ENCODE results near the gene RECQL5.

The RECQL5 gene

GRCh38 chr17:75697651-75698291, 30.8 kb upstream of the RECQL5 start:
- no peak overlapping the region for H3K27ac ChIP-seq (ENCODE audit: insufficient read depth, low read length, poor library complexity, severe bottlenecking)
- no peaks in the 10 kb centered on the region for H3K9me3 ChIP-seq (ENCODE audit: control insufficient read depth, low read length)
- no peak overlapping the region for H3K4me3 ChIP-seq (ENCODE audit: insufficient read depth, low read depth, low read length, poor library complexity, severe bottlenecking)
- H3K36me3 ChIP-seq (ENCODE audit: control insufficient read depth, insufficient read depth, low read length) = peaks cover 72% of the 10 kb centered on the region
- H3K27me3 ChIP-seq (replicated peaks; ENCODE audit: control insufficient read depth, insufficient read depth, low read length, poor library complexity, severe bottlenecking) = no peaks in the 10 kb centered on the region
- no peaks in the 10 kb centered on the region for H3K4me1 ChIP-seq (ENCODE audit: control insufficient read depth, insufficient read depth, low read length, poor library complexity, severe bottlenecking)
- DNase-seq = no peak

DNA sequence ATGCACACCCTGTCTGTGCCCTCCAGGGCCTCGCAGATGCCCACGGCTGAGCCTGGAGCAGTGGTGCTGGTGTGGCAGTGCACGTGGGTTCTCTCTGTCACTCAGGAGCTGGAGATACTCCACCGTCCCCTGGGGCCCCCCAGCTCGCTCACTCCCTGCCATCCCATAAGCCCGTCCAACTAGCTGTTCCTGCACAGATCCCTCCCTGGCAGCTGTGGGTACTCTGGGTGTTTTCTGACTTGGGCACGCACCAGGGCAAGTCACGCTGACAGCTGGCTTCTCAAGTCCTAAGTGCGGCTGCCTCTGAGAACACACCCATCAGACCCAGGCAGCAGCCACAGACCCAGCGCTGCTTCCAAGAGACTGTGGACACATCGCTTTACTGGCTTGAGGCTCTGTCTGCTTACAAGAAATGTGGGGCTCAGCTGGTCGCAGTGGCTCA, 28.9 kb upstream of the RECQL5 start:
- DNase-seq = no peak
- H3K9me3 ChIP-seq (ENCODE audit: control insufficient read depth, low read length) = no peaks in the 10 kb centered on the region
- H3K27me3 ChIP-seq (replicated peaks; ENCODE audit: control insufficient read depth, insufficient read depth, low read length, poor library complexity, severe bottlenecking) = no peaks in the 10 kb centered on the region
- H3K4me3 ChIP-seq (ENCODE audit: insufficient read depth, low read depth, low read length, poor library complexity, severe bottlenecking) = no peak overlapping the region
- H3K36me3 ChIP-seq (ENCODE audit: control insufficient read depth, insufficient read depth, low read length) = peaks cover 68% of the 10 kb centered on the region
- no peaks in the 10 kb centered on the region for H3K4me1 ChIP-seq (ENCODE audit: control insufficient read depth, insufficient read depth, low read length, poor library complexity, severe bottlenecking)
- no peak overlapping the region for H3K27ac ChIP-seq (ENCODE audit: insufficient read depth, low read length, poor library complexity, severe bottlenecking)

- H3K9me3 ChIP-seq (ENCODE audit: control insufficient read depth, low read length) = no peaks in the 10 kb centered on the region
- no peaks in the 10 kb centered on the region for H3K4me1 ChIP-seq (ENCODE audit: control insufficient read depth, insufficient read depth, low read length, poor library complexity, severe bottlenecking)
- no peak overlapping the region for H3K4me3 ChIP-seq (ENCODE audit: insufficient read depth, low read depth, low read length, poor library complexity, severe bottlenecking)
- H3K27ac ChIP-seq (ENCODE audit: insufficient read depth, low read length, poor library complexity, severe bottlenecking) = no peak overlapping the region
- no peak for DNase-seq
- H3K36me3 ChIP-seq (ENCODE audit: control insufficient read depth, insufficient read depth, low read length) = peaks cover 63% of the 10 kb centered on the region
- H3K27me3 ChIP-seq (replicated peaks; ENCODE audit: control insufficient read depth, insufficient read depth, low read length, poor library complexity, severe bottlenecking) = no peaks in the 10 kb centered on the region
Measured at GRCh38 chr17:75695141-75695829, 28.3 kb upstream of the RECQL5 start.

GRCh38 chr17:75694536-75694935, 27.6 kb upstream of the RECQL5 start:
- H3K4me3 ChIP-seq (ENCODE audit: insufficient read depth, low read depth, low read length, poor library complexity, severe bottlenecking) = no peak overlapping the region
- H3K9me3 ChIP-seq (ENCODE audit: control insufficient read depth, low read length) = no peaks in the 10 kb centered on the region
- H3K27ac ChIP-seq (ENCODE audit: insufficient read depth, low read length, poor library complexity, severe bottlenecking) = no peak overlapping the region
- H3K27me3 ChIP-seq (replicated peaks; ENCODE audit: control insufficient read depth, insufficient read depth, low read length, poor library complexity, severe bottlenecking) = no peaks in the 10 kb centered on the region
- H3K36me3 ChIP-seq (ENCODE audit: control insufficient read depth, insufficient read depth, low read length) = peaks cover 55% of the 10 kb centered on the region
- DNase-seq = no peak
- no peaks in the 10 kb centered on the region for H3K4me1 ChIP-seq (ENCODE audit: control insufficient read depth, insufficient read depth, low read length, poor library complexity, severe bottlenecking)

- H3K4me3 ChIP-seq (ENCODE audit: insufficient read depth, low read depth, low read length, poor library complexity, severe bottlenecking) = no peak overlapping the region
- no peak for DNase-seq
- H3K36me3 ChIP-seq (ENCODE audit: control insufficient read depth, insufficient read depth, low read length) = peaks cover 55% of the 10 kb centered on the region
- no peak overlapping the region for H3K27ac ChIP-seq (ENCODE audit: insufficient read depth, low read length, poor library complexity, severe bottlenecking)
- no peaks in the 10 kb centered on the region for H3K4me1 ChIP-seq (ENCODE audit: control insufficient read depth, insufficient read depth, low read length, poor library complexity, severe bottlenecking)
- no peaks in the 10 kb centered on the region for H3K27me3 ChIP-seq (replicated peaks; ENCODE audit: control insufficient read depth, insufficient read depth, low read length, poor library complexity, severe bottlenecking)
- H3K9me3 ChIP-seq (ENCODE audit: control insufficient read depth, low read length) = no peaks in the 10 kb centered on the region
Measured at GRCh38 chr17:75693500-75694481, 26.8 kb upstream of the RECQL5 start.

DNA sequence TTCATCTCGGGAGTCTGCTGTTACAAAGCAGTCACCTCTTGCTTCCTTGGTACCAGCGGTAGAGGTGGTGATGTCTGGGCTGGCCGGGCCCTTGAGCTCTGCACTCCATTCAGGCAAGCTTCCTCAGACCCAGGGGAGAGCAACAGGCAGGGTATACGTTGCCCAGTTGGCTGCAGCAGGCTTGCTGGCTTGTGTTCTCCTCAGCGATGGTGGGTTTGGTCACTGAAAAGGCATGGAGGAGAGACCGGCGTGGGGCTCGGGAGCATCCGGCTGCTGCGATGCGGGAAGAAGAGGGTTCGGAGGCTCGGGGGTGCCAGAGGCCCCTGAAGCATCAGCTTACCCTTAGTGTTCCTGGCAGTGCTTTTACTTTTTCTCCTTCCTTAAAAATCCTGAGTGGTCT, 26.0 kb upstream of the RECQL5 start:
- no peak for DNase-seq
- Histone ChIP-seq H3K4me3 (ENCODE audit: insufficient read depth, low read depth, low read length, poor library complexity, severe bottlenecking) (no peak overlapping the region), H3K36me3 (ENCODE audit: control insufficient read depth, insufficient read depth, low read length) (peaks cover 50% of the 10 kb centered on the region), H3K4me1 (ENCODE audit: control insufficient read depth, insufficient read depth, low read length, poor library complexity, severe bottlenecking) (peaks cover 1% of the 10 kb centered on the region), H3K9me3 (ENCODE audit: control insufficient read depth, low read length) (no peaks in the 10 kb centered on the region), H3K27ac (ENCODE audit: insufficient read depth, low read length, poor library complexity, severe bottlenecking) (no peak overlapping the region), H3K27me3 (replicated peaks; ENCODE audit: control insufficient read depth, insufficient read depth, low read length, poor library complexity, severe bottlenecking) (no peaks in the 10 kb centered on the region)

DNA sequence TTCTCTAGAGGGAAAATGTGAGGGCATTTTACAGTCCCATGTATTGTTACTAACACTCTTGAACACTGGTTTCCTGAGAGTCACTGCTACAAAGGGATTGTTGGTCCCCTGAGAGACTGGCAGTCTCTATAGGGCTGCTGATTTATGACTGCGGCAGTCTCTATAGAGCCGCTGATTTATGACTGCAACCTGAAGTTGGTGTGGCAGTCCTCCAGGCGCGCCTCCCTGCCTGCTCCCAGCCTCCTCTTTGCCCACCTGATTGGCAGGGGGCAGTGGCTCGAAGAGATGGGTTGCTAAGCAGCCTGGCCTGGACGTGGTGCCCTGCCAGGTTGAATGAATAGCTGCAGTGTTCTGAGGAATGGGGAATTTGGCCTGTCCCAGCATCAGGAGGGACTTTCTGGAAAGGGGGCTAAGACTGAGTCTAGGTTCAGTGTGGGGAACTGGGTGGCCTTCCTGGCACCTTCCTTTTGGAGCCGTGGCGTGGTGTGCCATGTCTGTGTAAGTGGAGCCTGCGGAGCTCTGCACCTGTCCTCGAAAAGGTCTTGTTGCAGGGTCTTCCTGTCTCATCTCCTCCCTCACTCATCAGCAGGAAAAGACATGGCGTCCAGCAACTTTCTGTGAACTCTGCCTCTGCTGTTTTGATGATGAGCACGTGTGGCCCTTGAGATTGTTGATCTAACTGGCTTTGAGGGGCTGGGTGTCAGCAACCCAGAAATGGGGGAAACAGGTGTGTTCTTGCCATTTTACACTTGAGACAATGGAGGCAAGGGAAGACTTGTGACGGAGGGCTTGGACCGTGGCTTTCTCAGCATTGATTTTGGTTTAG, 25.1 kb upstream of the RECQL5 start:
- peaks cover 41% of the 10 kb centered on the region for H3K36me3 ChIP-seq (ENCODE audit: control insufficient read depth, insufficient read depth, low read length)

GRCh38 chr17:75691371-75691791, 24.4 kb upstream of the RECQL5 start:
- Histone ChIP-seq H3K36me3 (ENCODE audit: control insufficient read depth, insufficient read depth, low read length) (peaks cover 39% of the 10 kb centered on the region), H3K27ac (ENCODE audit: insufficient read depth, low read length, poor library complexity, severe bottlenecking) (no peak overlapping the region), H3K4me3 (ENCODE audit: insufficient read depth, low read depth, low read length, poor library complexity, severe bottlenecking) (no peak overlapping the region), H3K27me3 (replicated peaks; ENCODE audit: control insufficient read depth, insufficient read depth, low read length, poor library complexity, severe bottlenecking) (no peaks in the 10 kb centered on the region), H3K9me3 (ENCODE audit: control insufficient read depth, low read length) (no peaks in the 10 kb centered on the region), H3K4me1 (ENCODE audit: control insufficient read depth, insufficient read depth, low read length, poor library complexity, severe bottlenecking) (peaks cover 3% of the 10 kb centered on the region)
- DNase-seq = no peak

More for the DNA sequence above, 25.1 kb upstream of the RECQL5 start:
- Histone ChIP-seq H3K27ac (ENCODE audit: insufficient read depth, low read length, poor library complexity, severe bottlenecking) (no peak overlapping the region), H3K9me3 (ENCODE audit: control insufficient read depth, low read length) (no peaks in the 10 kb centered on the region), H3K27me3 (replicated peaks; ENCODE audit: control insufficient read depth, insufficient read depth, low read length, poor library complexity, severe bottlenecking) (no peaks in the 10 kb centered on the region), H3K4me3 (ENCODE audit: insufficient read depth, low read depth, low read length, poor library complexity, severe bottlenecking) (no peak overlapping the region), H3K4me1 (ENCODE audit: control insufficient read depth, insufficient read depth, low read length, poor library complexity, severe bottlenecking) (peaks cover 3% of the 10 kb centered on the region)
- no peak for DNase-seq

GRCh38 chr17:75689441-75689873, 22.5 kb upstream of the RECQL5 start:
- no peaks in the 10 kb centered on the region for H3K27me3 ChIP-seq (replicated peaks; ENCODE audit: control insufficient read depth, insufficient read depth, low read length, poor library complexity, severe bottlenecking)
- peaks cover 36% of the 10 kb centered on the region for H3K36me3 ChIP-seq (ENCODE audit: control insufficient read depth, insufficient read depth, low read length)
- no peak overlapping the region for H3K4me3 ChIP-seq (ENCODE audit: insufficient read depth, low read depth, low read length, poor library complexity, severe bottlenecking)
- H3K27ac ChIP-seq (ENCODE audit: insufficient read depth, low read length, poor library complexity, severe bottlenecking) = peak overlapping the region; percentile 4
- DNase-seq = peak in 1 of 3 donors; percentile 8
- no peaks in the 10 kb centered on the region for H3K9me3 ChIP-seq (ENCODE audit: control insufficient read depth, low read length)
- H3K4me1 ChIP-seq (ENCODE audit: control insufficient read depth, insufficient read depth, low read length, poor library complexity, severe bottlenecking) = peaks cover 3% of the 10 kb centered on the region
